Cerebellar nuclear complex (tissue), 1 donor: ENCODE measurements around the gene SKIC8.

Experiments used
- DNase-seq, 2 experiments: peaks; one replicate each; lab custom pipeline; 2025; lab: John Stamatoyannopoulos, UW

SKIC8 gene

DNA sequence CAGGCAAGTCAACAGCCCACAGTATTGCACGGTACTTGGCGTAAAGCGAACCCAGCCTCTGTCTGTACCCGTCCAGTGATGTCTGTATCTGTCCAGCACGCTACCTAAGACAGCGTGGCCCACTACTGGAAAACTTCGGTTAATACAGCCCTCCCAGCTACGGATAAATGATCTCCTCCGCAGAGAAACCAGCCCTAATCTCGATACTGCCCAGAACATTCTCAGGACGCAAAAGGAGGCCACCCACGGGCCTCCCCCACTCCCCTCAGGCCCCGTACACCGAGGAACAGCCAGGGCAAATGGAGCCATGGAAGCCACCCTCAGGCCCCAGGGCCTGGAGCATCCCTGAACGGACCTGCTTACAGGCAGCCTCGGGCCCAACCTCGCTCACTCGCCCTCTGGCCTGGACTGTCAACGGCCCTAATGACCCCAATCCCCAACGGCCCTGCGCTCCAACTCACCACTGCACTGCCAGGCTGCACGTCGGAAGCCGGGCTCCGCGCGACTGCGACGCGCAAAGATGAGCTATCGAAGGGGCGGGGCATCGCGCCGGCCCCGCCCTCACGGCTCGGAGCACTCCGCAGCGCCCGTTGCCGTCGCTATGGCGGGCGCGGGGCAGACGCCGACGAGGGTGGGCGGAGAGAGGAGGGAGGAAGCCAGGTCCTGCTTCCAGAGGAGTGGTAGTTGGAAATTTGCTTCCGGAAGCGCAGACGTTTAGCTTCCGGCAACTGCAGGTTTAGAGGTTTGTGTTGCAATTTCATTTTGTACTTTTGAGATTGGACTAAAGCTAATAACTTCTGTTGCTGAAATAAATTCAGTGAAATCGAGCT, at the start of gene SKIC8:
SKIC8 (minus strand) TSS at position 509 of the 830 bp plus-strand sequence. CDS start 3,923 bp downstream, outside the sequence.
- DNase-seq, result peak in 1 of 2 experiments; percentile 50

DNA sequence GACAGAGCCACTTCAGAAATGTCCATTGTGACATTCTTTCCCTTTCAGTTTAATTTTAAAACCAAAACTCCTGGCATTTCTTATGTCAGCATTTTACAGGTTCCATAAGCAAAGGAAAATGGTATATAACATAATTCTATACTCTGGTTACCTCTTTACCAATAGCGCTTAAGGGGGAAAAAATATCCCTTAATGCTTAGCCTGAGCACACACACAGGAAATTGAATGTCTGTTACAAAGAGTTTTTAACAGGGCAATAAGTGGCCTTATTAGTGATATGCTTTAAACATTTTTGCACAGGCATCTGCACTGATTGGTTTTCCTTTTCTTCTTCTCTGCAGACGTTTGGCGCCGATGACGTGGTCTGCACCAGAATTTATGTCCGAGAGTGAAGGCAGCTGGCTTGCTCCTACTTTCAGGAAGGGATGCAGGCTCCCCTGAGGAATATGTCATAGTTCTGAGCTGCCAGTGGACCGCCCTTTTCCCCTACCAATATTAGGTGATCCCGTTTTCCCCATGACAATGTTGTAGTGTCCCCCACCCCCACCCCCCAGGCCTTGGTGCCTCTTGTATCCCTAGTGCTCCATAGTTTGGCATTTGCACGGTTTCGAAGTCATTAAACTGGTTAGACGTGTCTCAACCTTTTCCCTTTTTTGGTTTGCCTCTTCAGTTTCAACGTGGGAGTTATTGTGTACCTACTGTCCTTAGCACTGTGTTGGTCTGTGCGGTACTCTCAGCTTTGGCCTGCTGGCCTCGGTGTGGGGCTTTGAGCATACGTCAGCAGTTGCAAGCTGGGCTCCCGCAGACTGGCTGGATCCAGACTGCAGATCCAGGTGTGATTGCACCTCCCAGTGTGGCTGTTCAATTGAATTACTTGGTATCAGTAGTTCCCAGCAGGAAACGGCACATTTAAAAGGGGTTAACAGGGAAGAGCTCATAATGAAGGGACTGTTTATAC, 48.5 kb upstream of the SKIC8 start:
- no peak for DNase-seq

DNA sequence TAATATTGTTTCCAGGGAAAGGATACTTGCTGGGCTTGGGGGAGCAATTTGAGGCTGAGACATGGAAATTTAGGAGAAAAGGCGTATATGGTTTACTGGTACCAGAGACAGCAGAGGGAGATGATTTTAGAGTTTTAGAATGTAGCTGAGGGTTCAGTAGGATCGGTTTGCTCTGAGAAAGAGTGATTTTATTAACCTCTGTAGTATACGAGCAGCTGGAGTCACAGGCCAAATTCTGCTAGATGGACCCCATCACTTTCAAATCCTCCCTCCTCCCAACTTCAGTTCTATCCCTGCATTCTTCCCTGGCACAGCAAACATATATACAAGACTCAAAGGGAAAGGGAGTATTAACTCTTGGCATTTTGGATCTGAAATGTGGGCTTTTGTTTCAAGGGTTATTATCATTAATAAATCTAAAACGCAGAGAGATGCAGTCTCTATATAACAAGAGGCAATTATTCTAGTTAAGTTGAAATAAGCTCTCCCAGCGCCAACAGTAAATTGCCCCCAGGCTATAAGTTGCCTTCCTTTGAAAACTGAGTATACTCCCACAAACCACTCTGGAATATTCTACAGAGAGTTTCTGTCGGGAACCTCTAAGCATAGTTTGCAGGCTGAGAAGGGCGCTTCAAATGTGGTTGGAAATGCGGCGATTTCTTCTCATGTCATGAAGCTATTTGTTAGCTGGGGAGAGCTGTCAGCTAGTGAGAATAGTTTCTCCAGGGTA, 46.2 kb upstream of the SKIC8 start:
- DNase-seq, result no peak

GRCh38 chr15:78343276-78344060, 44.1 kb upstream of the SKIC8 start:
- no peak for DNase-seq

DNA sequence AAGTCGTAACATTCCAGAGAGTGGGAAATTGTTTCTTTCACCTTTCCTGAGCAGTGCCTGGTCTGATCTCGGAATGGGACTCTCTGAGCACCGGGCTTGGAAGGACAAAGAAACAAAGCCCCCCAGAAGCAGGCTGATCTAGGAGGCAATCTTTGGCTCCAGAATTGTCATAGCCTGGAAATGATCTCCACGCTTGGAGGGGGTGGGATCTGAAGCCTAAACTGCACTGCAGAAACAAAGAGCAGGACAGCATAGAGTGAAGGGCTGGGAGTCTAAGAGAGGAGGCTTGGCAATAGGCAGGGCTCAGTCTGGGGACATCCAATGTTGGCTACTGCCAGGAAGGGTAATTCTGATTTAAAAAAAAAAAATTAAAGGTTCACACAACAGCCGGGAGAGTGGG, 42.6 kb upstream of the SKIC8 start:
- no peak for DNase-seq

- DNase-seq, result no peak
These were observed 41.9 kb upstream of the SKIC8 start for GRCh38 chr15:78341057-78341987.

DNA sequence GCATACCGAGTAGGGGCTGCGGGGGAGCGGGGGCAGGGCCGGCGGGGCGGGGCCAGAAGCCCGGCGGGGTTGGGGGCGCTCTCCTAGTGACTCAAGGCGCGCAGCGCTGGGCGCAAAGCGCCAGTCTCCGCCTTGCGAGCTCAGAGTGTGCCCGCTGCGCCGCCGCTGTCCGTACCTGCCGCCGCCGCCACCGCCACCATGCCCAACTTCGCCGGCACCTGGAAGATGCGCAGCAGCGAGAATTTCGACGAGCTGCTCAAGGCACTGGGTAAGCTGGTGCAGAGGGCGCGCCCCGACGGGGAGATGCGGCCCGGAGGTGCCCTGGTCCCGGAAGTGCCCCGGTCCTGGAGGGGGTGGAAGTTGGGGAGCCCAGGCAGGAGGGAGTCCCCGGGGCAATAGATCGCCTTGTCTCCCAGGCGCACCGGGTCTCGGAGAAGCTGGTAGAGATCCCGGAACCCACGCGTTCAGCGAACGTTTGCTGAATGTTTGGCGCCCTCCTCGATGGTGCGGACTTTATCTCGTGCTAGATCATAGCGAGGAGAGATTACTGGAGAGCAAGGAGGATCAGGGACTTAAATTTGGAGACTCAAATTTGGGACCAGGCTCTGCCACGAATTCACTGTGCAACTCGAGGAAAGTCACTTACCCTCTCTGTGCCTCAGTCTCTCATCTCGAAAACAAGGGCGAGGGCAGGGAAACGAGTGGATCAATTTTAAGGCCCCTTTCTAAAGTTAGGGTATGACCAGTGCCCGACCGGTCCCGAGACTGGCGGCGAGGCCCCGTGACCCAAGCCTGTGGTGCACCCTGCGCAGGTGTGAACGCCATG, 41.0 kb upstream of the SKIC8 start, which contains the start of gene CRABP1:
CRABP1 (plus strand) TSS at position 123 of the 826 bp plus-strand sequence; CDS start at position 199, 76 bp downstream.
- DNase-seq, result no peak

DNA sequence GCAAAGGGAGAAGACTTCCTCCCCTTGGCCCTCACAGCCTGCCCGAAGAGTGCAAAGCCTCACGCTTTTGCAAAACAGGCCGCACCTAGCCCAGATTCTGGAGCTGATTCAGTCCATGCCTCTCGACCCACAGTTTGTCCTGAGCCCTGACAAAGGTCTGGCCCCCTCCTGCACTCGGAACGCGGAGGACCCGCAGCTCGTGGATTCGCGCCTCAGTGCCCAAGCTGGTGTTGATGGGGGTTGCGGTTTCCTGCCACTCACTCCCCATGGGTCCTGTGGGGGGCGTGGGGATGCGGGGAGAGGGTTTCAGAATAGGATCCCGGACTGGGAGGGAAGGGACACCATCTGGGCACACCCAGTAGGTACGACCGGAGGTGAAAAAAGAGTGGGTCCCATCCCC, 40.1 kb upstream of the SKIC8 start:
- no peak for DNase-seq

GRCh38 chr15:78338781-78339180, 39.4 kb upstream of the SKIC8 start:
- DNase-seq, result no peak

- DNase-seq, result no peak
These were observed 36.6 kb upstream of the SKIC8 start for GRCh38 chr15:78335985-78336384.

- no peak for DNase-seq
These were observed 35.4 kb upstream of the SKIC8 start for GRCh38 chr15:78334845-78335244.

DNA sequence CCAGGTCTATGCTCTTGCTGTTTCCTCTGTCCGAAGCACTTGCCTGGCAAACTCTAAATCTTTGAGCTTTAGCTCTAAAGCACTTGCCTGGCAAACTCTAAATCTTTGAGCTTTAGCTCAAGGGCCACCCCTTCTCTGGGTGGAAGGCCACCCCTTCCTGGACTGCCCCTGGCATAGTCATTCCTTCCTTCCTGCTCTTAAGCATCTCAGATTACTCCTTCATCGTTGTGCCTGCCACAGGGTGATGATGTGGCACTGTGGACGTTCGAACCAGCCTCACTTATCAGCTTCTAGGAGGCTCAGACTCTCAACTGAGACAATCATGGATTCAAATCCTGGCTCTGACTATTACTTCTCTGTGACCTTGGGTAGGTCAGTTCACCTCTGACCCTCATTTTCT, 30.2 kb upstream of the SKIC8 start:
- DNase-seq, result no peak

- DNase-seq, result no peak
These were observed 28.1 kb upstream of the SKIC8 start for GRCh38 chr15:78327466-78327865.

DNA sequence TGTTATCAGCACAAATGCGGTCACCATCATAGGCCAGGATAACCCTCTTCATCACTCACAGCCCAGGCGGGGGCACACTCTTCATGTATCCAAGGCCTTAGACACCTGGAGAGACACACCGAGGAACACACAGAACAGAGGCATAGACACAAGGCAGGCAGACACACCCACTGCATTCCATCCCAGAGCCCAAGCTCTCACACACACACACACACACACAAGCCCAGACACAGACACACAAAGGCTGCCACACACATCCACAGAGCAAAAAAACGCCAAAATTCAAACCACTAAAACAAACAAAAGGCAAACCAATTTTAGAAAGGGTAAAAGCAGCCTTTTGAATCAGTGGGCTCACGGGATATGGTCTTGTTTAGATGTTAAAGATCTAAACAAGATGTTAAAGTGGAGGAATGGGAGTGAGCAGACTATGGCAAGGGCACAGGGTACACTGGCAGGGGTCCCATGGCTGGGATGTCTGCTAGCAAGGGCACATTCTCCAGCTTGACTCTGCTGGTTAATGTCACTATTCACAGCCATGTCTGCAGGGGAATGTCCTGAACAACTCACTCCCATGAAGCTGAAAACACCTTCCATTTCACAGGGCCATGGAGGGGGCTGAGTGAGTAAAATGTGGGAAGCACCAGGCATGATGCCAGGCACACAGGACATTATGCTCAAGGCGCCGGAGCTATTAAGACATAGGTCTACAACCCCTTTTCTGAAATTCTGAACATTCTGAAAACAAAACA, 25.9 kb upstream of the SKIC8 start:
- no peak for DNase-seq

- no peak for DNase-seq
These were observed 24.7 kb upstream of the SKIC8 start for GRCh38 chr15:78324144-78324543.

- no peak for DNase-seq
These were observed 24.3 kb upstream of the SKIC8 start for GRCh38 chr15:78323693-78324092.

GRCh38 chr15:78322724-78323521, 23.5 kb upstream of the SKIC8 start:
- no peak for DNase-seq

DNA sequence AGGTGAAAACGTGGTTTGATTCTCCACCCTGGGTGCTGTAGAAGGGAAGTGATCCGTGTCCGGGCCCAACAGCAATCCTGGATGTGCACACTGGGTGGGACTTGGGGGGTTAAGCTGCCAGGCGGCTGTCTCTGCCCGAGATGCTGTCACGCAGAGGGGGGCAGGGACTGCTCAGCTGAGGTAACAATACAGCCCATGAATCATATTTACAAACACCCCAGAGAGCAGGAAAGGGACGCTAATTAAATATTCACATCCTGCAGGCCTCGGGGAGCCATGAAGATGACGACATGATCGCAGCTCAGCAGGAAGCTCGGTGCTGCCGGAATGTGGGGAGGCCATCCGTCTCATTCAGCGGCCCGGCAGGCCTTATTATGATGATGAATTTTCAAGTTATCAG, 22.8 kb upstream of the SKIC8 start:
- DNase-seq, result no peak
